OCI-LY1 (cell line): ENCODE measurements around the gene PPP2R2C.

Experiments
- H2AFZ ChIP-seq: fragments of 200-600 bp; sonication (generic), shearing (Covaris generic); 2 replicates; pipeline ENCODE4 v1.6.0; 2014; ENCODE audit warnings: antibody characterized with exemption, mild to moderate bottlenecking, low read length
- H3F3A ChIP-seq: fragments of 200-600 bp; sonication (generic), shearing (Covaris generic); 2 replicates; pipeline ENCODE4 v1.6.0; 2014; ENCODE audit warnings: mild to moderate bottlenecking, antibody characterized with exemption, low read length, moderate library complexity; ENCODE audit not compliant: insufficient read depth
- H3K27ac ChIP-seq: fragments of 200-600 bp; sonication (generic); 2 replicates; pipeline ENCODE4 v1.5.1; 2014; ENCODE audit warnings: low read length, mixed run types, mild to moderate bottlenecking, low read depth; ENCODE audit not compliant: poor library complexity, severe bottlenecking
- H3K27me3 ChIP-seq: fragments of 200-600 bp; sonication (generic); 2 replicates; pipeline ENCODE4 v1.6.0; 2014; ENCODE audit warnings: antibody characterized with exemption, mild to moderate bottlenecking, low read length, moderate library complexity; ENCODE audit not compliant: insufficient read depth
- H3K36me3 ChIP-seq: fragments of 200-600 bp; sonication (generic); 2 replicates; pipeline ENCODE4 v1.6.1; 2014; ENCODE audit warnings: mild to moderate bottlenecking, antibody characterized with exemption, low read length, moderate library complexity, mixed read lengths; ENCODE audit not compliant: insufficient read depth
- H3K4me1 ChIP-seq: fragments of 200-600 bp; sonication (generic); 2 replicates; pipeline ENCODE4 v1.5.1; 2014; ENCODE audit warnings: mild to moderate bottlenecking, low read length, moderate library complexity; ENCODE audit not compliant: insufficient read depth, severe bottlenecking
- H3K4me2 ChIP-seq: fragments of 200-600 bp; sonication (generic), shearing (Covaris generic); 2 replicates; pipeline ENCODE4 v1.6.1; 2014; ENCODE audit warnings: low read length
- H3K4me3 ChIP-seq: fragments of 200-600 bp; sonication (generic); 2 replicates; pipeline ENCODE4 v1.5.1; 2014; ENCODE audit warnings: low read length, low read depth, mild to moderate bottlenecking, mixed read lengths; ENCODE audit not compliant: poor library complexity, severe bottlenecking
- H3K79me2 ChIP-seq: fragments of 200-600 bp; shearing (Covaris generic); 2 replicates; pipeline ENCODE4 v1.6.1; 2016; ENCODE audit warnings: mixed run types, low read length, mixed read lengths; ENCODE audit not compliant: insufficient read depth
- H3K9ac ChIP-seq: fragments of 200-600 bp; sonication (generic), shearing (Covaris generic); 2 replicates; pipeline ENCODE4 v1.6.1; 2014; ENCODE audit warnings: mild to moderate bottlenecking, low read length, mixed read lengths
- H3K9me2 ChIP-seq: fragments of 200-600 bp; sonication (generic), shearing (Covaris generic); 2 replicates; pipeline ENCODE4 v1.6.1; 2014; ENCODE audit warnings: low read depth, mild to moderate bottlenecking, low read length, mixed read lengths
- H3K9me3 ChIP-seq: fragments of 200-600 bp; shearing (Covaris generic); 2 replicates; pipeline ENCODE4 v1.6.1; 2014; ENCODE audit warnings: low read length, mixed read lengths
- H4K20me1 ChIP-seq: fragments of 200-600 bp; sonication (generic), shearing (Covaris generic); 2 replicates; pipeline ENCODE4 v1.6.0; 2016; ENCODE audit warnings: mild to moderate bottlenecking, low read length; ENCODE audit not compliant: insufficient read depth
- EZH2 ChIP-seq: fragments of 200-600 bp; sonication (generic), shearing (Covaris generic); IDR thresholded peaks from 2 replicates; pipeline ENCODE4 v1.8.0; 2017; ENCODE audit warnings: borderline replicate concordance, mixed run types, mild to moderate bottlenecking, antibody characterized with exemption, low read length, moderate library complexity, mixed read lengths
- TF ChIP-seq, protein P1 (sequence below): fragments of 200-600 bp; sonication (generic), shearing (Covaris generic); IDR thresholded peaks from 2 replicates; pipeline ENCODE4 v1.5.1; 2017; ENCODE audit warnings: mild to moderate bottlenecking, antibody characterized with exemption, low read length, moderate library complexity, mixed read lengths

PPP2R2C gene

DNA sequence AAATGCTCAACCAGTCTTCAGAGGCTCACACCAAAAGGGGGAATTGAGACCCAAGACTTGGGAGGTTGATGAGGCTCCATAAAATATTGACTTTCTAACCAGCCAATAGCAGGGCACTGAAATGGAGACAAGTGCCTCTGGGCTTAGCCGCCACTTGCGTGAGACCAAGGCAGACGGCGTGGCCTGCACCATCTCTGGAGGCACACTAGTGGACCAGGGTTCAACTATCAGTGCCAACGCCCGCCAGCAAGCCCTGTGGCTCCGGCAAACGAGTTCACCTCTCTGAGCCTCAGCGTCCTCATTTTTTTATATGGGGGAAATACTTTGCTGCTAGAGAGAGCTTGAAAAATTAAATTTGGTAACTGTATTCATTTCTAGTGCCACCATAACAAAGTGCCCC is 50.3 kb downstream of the PPP2R2C start:
- Histone ChIP-seq H3K27ac (no peak overlapping the region), H3F3A (no peaks in the 10 kb centered on the region), H2AFZ (no peak overlapping the region), H3K4me3 (no peak overlapping the region), H3K36me3 (no peaks in the 10 kb centered on the region), H3K9me2 (no peaks in the 10 kb centered on the region), H3K27me3 (no peaks in the 10 kb centered on the region; the same call in 1 of the 2 replicates), H3K9me3 (no peaks in the 10 kb centered on the region), H3K4me2 (no peak overlapping the region), H3K79me2 (no peaks in the 10 kb centered on the region), H4K20me1 (no peaks in the 10 kb centered on the region), H3K4me1 (no peaks in the 10 kb centered on the region), H3K9ac (no peak overlapping the region)
- no peak for TF ChIP-seq EZH2
- TF ChIP-seq, protein P1, sequence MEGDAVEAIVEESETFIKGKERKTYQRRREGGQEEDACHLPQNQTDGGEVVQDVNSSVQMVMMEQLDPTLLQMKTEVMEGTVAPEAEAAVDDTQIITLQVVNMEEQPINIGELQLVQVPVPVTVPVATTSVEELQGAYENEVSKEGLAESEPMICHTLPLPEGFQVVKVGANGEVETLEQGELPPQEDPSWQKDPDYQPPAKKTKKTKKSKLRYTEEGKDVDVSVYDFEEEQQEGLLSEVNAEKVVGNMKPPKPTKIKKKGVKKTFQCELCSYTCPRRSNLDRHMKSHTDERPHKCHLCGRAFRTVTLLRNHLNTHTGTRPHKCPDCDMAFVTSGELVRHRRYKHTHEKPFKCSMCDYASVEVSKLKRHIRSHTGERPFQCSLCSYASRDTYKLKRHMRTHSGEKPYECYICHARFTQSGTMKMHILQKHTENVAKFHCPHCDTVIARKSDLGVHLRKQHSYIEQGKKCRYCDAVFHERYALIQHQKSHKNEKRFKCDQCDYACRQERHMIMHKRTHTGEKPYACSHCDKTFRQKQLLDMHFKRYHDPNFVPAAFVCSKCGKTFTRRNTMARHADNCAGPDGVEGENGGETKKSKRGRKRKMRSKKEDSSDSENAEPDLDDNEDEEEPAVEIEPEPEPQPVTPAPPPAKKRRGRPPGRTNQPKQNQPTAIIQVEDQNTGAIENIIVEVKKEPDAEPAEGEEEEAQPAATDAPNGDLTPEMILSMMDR = no peak

DNA sequence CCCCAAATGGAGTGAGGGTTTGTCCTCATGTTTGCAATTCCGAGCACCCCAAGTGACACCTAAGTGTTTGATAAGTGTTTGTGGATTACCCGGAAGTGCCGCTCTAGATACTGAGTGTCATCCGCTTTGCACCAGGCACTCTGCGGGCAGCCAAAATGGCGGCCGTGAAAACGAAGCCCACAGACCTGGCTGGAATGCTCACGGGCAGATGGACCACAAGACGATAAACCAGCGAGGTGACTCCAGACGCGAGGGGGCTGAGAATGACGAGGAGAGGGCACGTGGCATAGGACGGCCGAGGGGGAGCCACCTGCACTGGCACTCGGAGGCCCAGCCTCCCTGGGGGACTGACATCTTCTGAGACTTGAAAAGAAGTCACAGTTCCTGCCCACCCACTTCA is 51.0 kb downstream of the PPP2R2C start:
- Histone ChIP-seq H2AFZ (no peak overlapping the region), H3K4me3 (no peak overlapping the region), H3K9ac (no peak overlapping the region), H3K27me3 (no peaks in the 10 kb centered on the region; the same call in 1 of the 2 replicates), H3K27ac (no peak overlapping the region), H3F3A (no peaks in the 10 kb centered on the region), H4K20me1 (no peaks in the 10 kb centered on the region), H3K4me2 (no peak overlapping the region), H3K9me3 (no peaks in the 10 kb centered on the region), H3K79me2 (no peaks in the 10 kb centered on the region), H3K4me1 (no peaks in the 10 kb centered on the region), H3K36me3 (no peaks in the 10 kb centered on the region), H3K9me2 (no peaks in the 10 kb centered on the region)
- TF ChIP-seq, protein P1 = no peak
- no peak for TF ChIP-seq EZH2

DNA sequence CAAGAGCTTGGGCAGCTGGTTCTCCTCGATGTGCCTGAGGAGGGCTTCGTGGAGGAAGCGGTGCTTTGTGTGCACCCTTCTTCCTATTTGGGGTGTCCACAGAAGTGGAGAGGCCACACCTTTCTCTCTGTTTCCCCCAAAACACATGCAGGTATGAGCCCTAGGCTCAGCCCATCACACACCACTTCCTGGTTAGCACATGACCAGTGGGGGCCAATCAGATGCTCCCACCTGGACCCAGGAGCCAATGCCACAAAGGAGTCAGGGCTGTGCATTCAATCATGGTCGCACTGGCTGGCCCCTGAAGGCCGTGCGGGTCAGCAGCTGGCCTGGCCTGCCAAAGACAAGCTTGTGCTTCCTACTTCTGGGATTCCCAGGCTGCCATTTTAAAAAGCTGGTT is 51.4 kb downstream of the PPP2R2C start:
- H3K4me2 ChIP-seq = no peak overlapping the region

More for the DNA sequence above, 51.4 kb downstream of the PPP2R2C start:
- H2AFZ ChIP-seq = no peak overlapping the region
- H3K9ac ChIP-seq = no peak overlapping the region
- H3K27me3 ChIP-seq = no peaks in the 10 kb centered on the region; the same call in 1 of the 2 replicates
- H3K79me2 ChIP-seq = no peaks in the 10 kb centered on the region
- no peaks in the 10 kb centered on the region for H3K9me3 ChIP-seq
- no peaks in the 10 kb centered on the region for H3K9me2 ChIP-seq
- no peaks in the 10 kb centered on the region for H3F3A ChIP-seq
- no peak overlapping the region for H3K27ac ChIP-seq
- no peaks in the 10 kb centered on the region for H4K20me1 ChIP-seq
- H3K4me3 ChIP-seq = no peak overlapping the region
- H3K4me1 ChIP-seq = no peaks in the 10 kb centered on the region
- H3K36me3 ChIP-seq = no peaks in the 10 kb centered on the region
- TF ChIP-seq, protein P1 = no peak
- no peak for TF ChIP-seq EZH2
